ACHN (cell line): Measurements from ENCODE around the gene PRF1.
A peak's percentile ranks its signal among the peaks of the same experiment; 100 is the strongest.
"Not testable (repeated sequence)": the region's sequence is repeated elsewhere in the genome, so short reads cannot be mapped to it uniquely, and the experiment has no call there.

ENCODE experiments used
- DNase-seq: peaks from one replicate; pipeline ENCODE4 v3.0.0-alpha.2; 2015
- in situ Hi-C: cut with HindIII; loops from 2 replicates; pipeline ENCODE4 v1.10.0; 2017; ENCODE audit warnings: low sequenced_read_pairs, low pct_ligation_motif_present, low pct_unique_long_range_greater_than_20kb

The PRF1 gene

GRCh38 chr10:70584366-70584765, 18.2 kb downstream of the PRF1 start:
- in situ Hi-C loops = no loop called here
- DNase-seq = no peak

GRCh38 chr10:70583669-70584037, 18.9 kb downstream of the PRF1 start:
- in situ Hi-C loops = no loop called here
- DNase-seq = no peak

GRCh38 chr10:70582793-70583668, 19.5 kb downstream of the PRF1 start:
- in situ Hi-C loops = no loop called here
- DNase-seq = no peak

- in situ Hi-C loops = not testable (repeated sequence)
Observed at GRCh38 chr10:70581176-70581575, 21.4 kb downstream of the PRF1 start.

GRCh38 chr10:70579234-70580002, 23.1 kb downstream of the PRF1 start:
- in situ Hi-C loops = no loop called here
- DNase-seq = peak; percentile 12

More at GRCh38 chr10:70581176-70581575, 21.4 kb downstream of the PRF1 start:
- DNase-seq = not testable (repeated sequence)

GRCh38 chr10:70578371-70578947, 24.1 kb downstream of the PRF1 start:
- in situ Hi-C loops = no loop called here
- DNase-seq = peak; percentile 83

GRCh38 chr10:70576803-70577517, 25.6 kb downstream of the PRF1 start:
- DNase-seq = peak; percentile 21
- in situ Hi-C loops = no loop called here

GRCh38 chr10:70575874-70576802, 26.4 kb downstream of the PRF1 start:
- DNase-seq = peak; percentile 82
- in situ Hi-C loops = no loop called here

- peak; percentile 5 for DNase-seq
- in situ Hi-C loops = no loop called here
Observed at GRCh38 chr10:70575486-70575873, 27.1 kb downstream of the PRF1 start.

- DNase-seq = no peak
- in situ Hi-C loops = no loop called here
Observed at GRCh38 chr10:70573599-70574506, 28.7 kb downstream of the PRF1 start.

GRCh38 chr10:70571636-70572439, 30.7 kb downstream of the PRF1 start:
- no peak for DNase-seq
- in situ Hi-C loops = no loop called here

- DNase-seq = no peak
- in situ Hi-C loops = no loop called here
Observed at GRCh38 chr10:70571236-70571635, 31.3 kb downstream of the PRF1 start.

- in situ Hi-C loops = no loop called here
- DNase-seq = no peak
Observed at GRCh38 chr10:70568781-70569495, 33.6 kb downstream of the PRF1 start.

- no peak for DNase-seq
- in situ Hi-C loops = no loop called here
Observed at GRCh38 chr10:70568113-70568512, 34.4 kb downstream of the PRF1 start.

- no peak for DNase-seq
- in situ Hi-C loops = no loop called here
Observed at GRCh38 chr10:70567603-70568002, 34.9 kb downstream of the PRF1 start.
